H9 (cell line): ENCODE results near the gene TMPRSS11A. TPM values are rescaled to one million over a fixed set of nuclear protein-coding genes. Genes with fewer than 3 reads are reported as not detected.

Experiments
- DNase-seq: peaks from one replicate; pipeline ENCODE4 v3.0.0-alpha.2; 2017
- H2AFZ ChIP-seq: one replicate; pipeline ENCODE4 v1.6.1; 2013; ENCODE audit warnings: mild to moderate bottlenecking, low read length, control low read depth, moderate library complexity
- H2AK5ac ChIP-seq: 2 replicates; pipeline ENCODE4 v1.6.1; 2013; ENCODE audit warnings: low read length, control low read depth, mixed read lengths; ENCODE audit not compliant: insufficient read length
- H2BK120ac ChIP-seq: one replicate; pipeline ENCODE4 v1.6.1; 2013; ENCODE audit warnings: low read depth, mild to moderate bottlenecking, low read length, control low read depth, inconsistent platforms; ENCODE audit not compliant: poor library complexity, severe bottlenecking
- H2BK12ac ChIP-seq: 2 replicates; pipeline ENCODE4 v1.6.1; 2013; ENCODE audit warnings: low read length, control low read depth, mixed read lengths, low read depth; ENCODE audit not compliant: insufficient read length
- H2BK15ac ChIP-seq: 2 replicates; pipeline ENCODE4 v1.6.1; 2013; ENCODE audit warnings: low read depth, low read length, control low read depth
- H2BK20ac ChIP-seq: one replicate; pipeline ENCODE4 v1.6.1; 2013; ENCODE audit warnings: low read depth, mild to moderate bottlenecking, low read length, control low read depth, inconsistent platforms; ENCODE audit not compliant: poor library complexity, severe bottlenecking
- H2BK5ac ChIP-seq: 2 replicates; pipeline ENCODE4 v1.6.1; 2013; ENCODE audit warnings: low read length, control low read depth, mixed read lengths; ENCODE audit not compliant: insufficient read length
- H3K14ac ChIP-seq: 2 replicates; pipeline ENCODE4 v1.6.1; 2013; ENCODE audit warnings: low read length, control low read depth; ENCODE audit not compliant: insufficient read depth
- H3K18ac ChIP-seq: 2 replicates; pipeline ENCODE4 v1.6.1; 2013; ENCODE audit warnings: low read depth, mild to moderate bottlenecking, mixed read lengths, low read length, control low read depth; ENCODE audit not compliant: insufficient read length
- H3K23ac ChIP-seq: 2 replicates; pipeline ENCODE4 v1.6.1; 2013; ENCODE audit warnings: low read length, control low read depth, mixed read lengths, low read depth; ENCODE audit not compliant: insufficient read length
- H3K23me2 ChIP-seq: 2 replicates; pipeline ENCODE4 v1.6.1; 2013; ENCODE audit warnings: low read depth, mild to moderate bottlenecking, mixed read lengths, low read length, control low read depth; ENCODE audit not compliant: insufficient read length, poor library complexity, severe bottlenecking
- H3K27ac ChIP-seq: 2 replicates; pipeline ENCODE4 v1.5.1; 2013; ENCODE audit warnings: low read length, control low read depth, mixed read lengths, low read depth; ENCODE audit not compliant: insufficient read length
- H3K27me3 ChIP-seq: 2 replicates; pipeline ENCODE4 v1.6.1; 2013; ENCODE audit warnings: low read length, control low read depth, inconsistent platforms; ENCODE audit not compliant: insufficient read depth
- H3K4ac ChIP-seq: 2 replicates; pipeline ENCODE4 v1.6.1; 2013; ENCODE audit warnings: low read depth, mild to moderate bottlenecking, control low read depth, inconsistent platforms, low read length, moderate library complexity
- H3K4me1 ChIP-seq: 2 replicates; pipeline ENCODE4 v1.6.1; 2013; ENCODE audit warnings: low read length, control low read depth, inconsistent platforms; ENCODE audit not compliant: insufficient read depth
- H3K4me2 ChIP-seq: 2 replicates; pipeline ENCODE4 v1.6.1; 2013; ENCODE audit warnings: low read length, control low read depth, mixed read lengths; ENCODE audit not compliant: insufficient read length, insufficient read depth
- H3K56ac ChIP-seq: 2 replicates; pipeline ENCODE4 v1.6.1; 2013; ENCODE audit warnings: low read depth, mild to moderate bottlenecking, mixed read lengths, low read length, control low read depth; ENCODE audit not compliant: insufficient read length
- H3K79me1 ChIP-seq: 2 replicates; pipeline ENCODE4 v1.6.1; 2013; ENCODE audit warnings: low read depth, mild to moderate bottlenecking, moderate library complexity, low read length, control low read depth, inconsistent platforms; ENCODE audit not compliant: insufficient read depth, poor library complexity, severe bottlenecking
- H3K79me2 ChIP-seq: 2 replicates; pipeline ENCODE4 v1.6.1; 2013; ENCODE audit warnings: low read length, control low read depth, inconsistent platforms; ENCODE audit not compliant: insufficient read depth
- H3K9ac ChIP-seq: 2 replicates; pipeline ENCODE4 v1.6.1; 2013; ENCODE audit warnings: low read length, control low read depth, mixed read lengths; ENCODE audit not compliant: insufficient read length; ENCODE audit errors: extremely low read depth
- H3K9me3 ChIP-seq: one replicate; pipeline ENCODE4 v1.6.1; 2013; ENCODE audit warnings: low read depth, low read length, inconsistent platforms; ENCODE audit not compliant: control insufficient read depth
- H3T11ph ChIP-seq: one replicate; pipeline ENCODE4 v1.6.1; 2013; ENCODE audit warnings: mild to moderate bottlenecking, low read length, control low read depth, inconsistent platforms
- H4K20me1 ChIP-seq: one replicate; pipeline ENCODE4 v1.6.1; 2013; ENCODE audit not compliant: control insufficient read depth, insufficient read length, insufficient read depth
- H4K5ac ChIP-seq: 2 replicates; pipeline ENCODE4 v1.6.1; 2013; ENCODE audit warnings: low read depth, mild to moderate bottlenecking, mixed read lengths, low read length, control low read depth; ENCODE audit not compliant: insufficient read length
- H4K8ac ChIP-seq: replicated peaks from 2 replicates; pipeline ENCODE4 v1.6.1; 2013; ENCODE audit warnings: low read length, control low read depth, mixed read lengths, low read depth; ENCODE audit not compliant: insufficient read length
- H4K91ac ChIP-seq: 2 replicates; pipeline ENCODE4 v1.6.1; 2013; ENCODE audit warnings: low read depth, mild to moderate bottlenecking, moderate library complexity, mixed read lengths, low read length, control low read depth; ENCODE audit not compliant: insufficient read length
- H3K27ac Mint-ChIP-seq, 3 experiments: 2 replicates in 2 of 3; 3 replicates in 1 of 3; pipeline ENCODE4 v1.8.0; 2020 to 2021; ENCODE audit warnings: mixed read lengths in 3 of 3, mild to moderate bottlenecking in 1 of 3, moderate library complexity in 1 of 3
- H3K27me3 Mint-ChIP-seq: 2 replicates; pipeline ENCODE4 v1.8.0; 2021; ENCODE audit warnings: low read depth, mild to moderate bottlenecking, moderate library complexity, mixed read lengths
- H3K36me3 Mint-ChIP-seq, 3 experiments: 2 replicates in 2 of 3; 3 replicates in 1 of 3; pipeline ENCODE4 v1.8.0; 2020 to 2021; ENCODE audit warnings: low read depth in 3 of 3, mixed read lengths in 3 of 3; ENCODE audit not compliant: insufficient read depth in 1 of 3
- H3K4me1 Mint-ChIP-seq, 2 experiments: 2 replicates each; pipeline ENCODE4 v1.8.0; 2020; ENCODE audit warnings: mixed read lengths in 2 of 2
- H3K4me3 Mint-ChIP-seq, 2 experiments: 2 replicates in 1 of 2; 3 replicates in 1 of 2; pipeline ENCODE4 v1.8.0; 2020 to 2021; ENCODE audit warnings: mild to moderate bottlenecking in 2 of 2, mixed read lengths in 2 of 2, moderate library complexity in 1 of 2
- H3K9me3 Mint-ChIP-seq, 2 experiments: 2 replicates in 1 of 2; 3 replicates in 1 of 2; pipeline ENCODE4 v1.8.0; 2020; ENCODE audit warnings: mild to moderate bottlenecking in 2 of 2, mixed read lengths in 2 of 2, moderate library complexity in 1 of 2
- CTCF ChIP-seq: fragments of 200-600 bp; sonication (generic); conservative IDR thresholded peaks from 3 replicates; pipeline ENCODE4 v1.8.0; 2021; ENCODE audit warnings: antibody characterized with exemption, mild to moderate bottlenecking
- WGBS: extraction: QIAGEN DNeasy Blood & Tissue Kit; methylation state at CpG from one replicate; pipeline ENCODE4 v1.1.7; 2013; ENCODE audit warnings: missing lambda C conversion rate, low lambda C conversion rate, mixed read lengths; ENCODE audit not compliant: insufficient read length; ENCODE audit errors: extremely low coverage; 5-methylcytosine and 5-hydroxymethylcytosine counted together
- total RNA-seq: library from RNA; stranded (reverse); gene quantifications from 2 replicates; pipeline ENCODE4 v1.2.1, GENCODE V29; 2021

Gene TMPRSS11A
- total RNA-seq, 1 experiment from 2014 or later = not detected

GRCh38 chr4:67912080-67912479, 51.2 kb downstream of the TMPRSS11A start:
- H4K20me1 ChIP-seq = no peaks in the 10 kb centered on the region
- no peak overlapping the region for H3K56ac ChIP-seq
- no peaks in the 10 kb centered on the region for H3K27me3 ChIP-seq
- no peak overlapping the region for H2AFZ ChIP-seq
- H3K4ac ChIP-seq = no peak overlapping the region
- H2BK120ac ChIP-seq = no peak overlapping the region
- H3K79me1 ChIP-seq = no peaks in the 10 kb centered on the region
- H3K9me3 ChIP-seq = no peaks in the 10 kb centered on the region
- no peak overlapping the region for H3K18ac ChIP-seq
- Mint-ChIP-seq H3K4me1 (no peaks in the 10 kb centered on the region), H3K9me3 (no peaks in the 10 kb centered on the region), H3K4me3 (no peak overlapping the region), H3K27ac (no peak overlapping the region), H3K27me3 (no peaks in the 10 kb centered on the region), H3K36me3 (no peaks in the 10 kb centered on the region)
- H4K5ac ChIP-seq = no peak overlapping the region
- no peaks in the 10 kb centered on the region for H3K79me2 ChIP-seq
- H3K27ac ChIP-seq = no peak overlapping the region
- H3K4me2 ChIP-seq = no peak overlapping the region
- H3K9ac ChIP-seq = no peak overlapping the region
- H3K14ac ChIP-seq = no peak overlapping the region
- DNase-seq = no peak
- WGBS = no CpG with 5 or more reads among the region's 2 CpGs
- no peak overlapping the region for H4K91ac ChIP-seq
- no peak overlapping the region for H2BK12ac ChIP-seq
- H3K23me2 ChIP-seq = no peaks in the 10 kb centered on the region
- H2BK20ac ChIP-seq = no peak overlapping the region
- H2BK5ac ChIP-seq = no peak overlapping the region
- no peak for TF ChIP-seq CTCF
- no peak overlapping the region for H3T11ph ChIP-seq
- no peaks in the 10 kb centered on the region for H3K4me1 ChIP-seq
- H2AK5ac ChIP-seq = no peak overlapping the region
- no peak overlapping the region for H2BK15ac ChIP-seq
- H4K8ac ChIP-seq = no peak overlapping the region
- H3K23ac ChIP-seq = no peak overlapping the region
